BJ (cell line): ENCODE results near the gene KIRREL3. TPM values are rescaled to one million over a fixed set of nuclear protein-coding genes. Genes with fewer than 3 reads are reported as not detected.

ENCODE experiments used
- CTCF ChIA-PET: fragments of 350-600 bp; formaldehyde crosslinking; extraction: SDS; loops from one replicate; lab custom pipeline; 2021; ENCODE audit warnings: antibody characterized with exemption, inconsistent platforms; lab: Yijun Ruan, JAX
- POLR2A ChIA-PET: fragments of 300-600 bp; sonication (Branson Sonifier 250); formaldehyde crosslinking; extraction: SDS; loops from one replicate; lab custom pipeline; 2021; ENCODE audit warnings: antibody characterized with exemption; lab: Charles Lee
- DNase-seq: peaks from one replicate; pipeline ENCODE4 v3.0.0-alpha.2; 2011; ENCODE audit warnings: low read depth
- H3K27me3 ChIP-seq: 2 replicates; pipeline ENCODE4 v1.6.0; 2011; ENCODE audit warnings: low read length; ENCODE audit not compliant: control insufficient read depth, insufficient read depth
- H3K36me3 ChIP-seq: 2 replicates; pipeline ENCODE4 v1.5.1; 2011; ENCODE audit warnings: low read length; ENCODE audit not compliant: control insufficient read depth, insufficient read depth
- H3K4me3 ChIP-seq: 2 replicates; pipeline ENCODE4 v1.5.1; 2011; ENCODE audit warnings: low read depth, mild to moderate bottlenecking, control low read depth, low read length
- polyA plus RNA-seq: library from polyadenylated mRNA; depleted of rRNA; stranded (reverse); fragments of >200 nt; gene quantifications from 2 replicates; pipeline ENCODE4 v1.2.3, GENCODE V29; 2011
- TF ChIP-seq, protein P1 (sequence below): IDR thresholded peaks from 2 replicates; pipeline ENCODE4 v1.5.1; 2011; ENCODE audit warnings: low read depth, mild to moderate bottlenecking, control low read depth, inconsistent platforms, low read length, moderate library complexity; ENCODE audit not compliant: insufficient read depth

Gene KIRREL3
- polyA plus RNA-seq, 1 experiment, result 19.6 TPM

DNA sequence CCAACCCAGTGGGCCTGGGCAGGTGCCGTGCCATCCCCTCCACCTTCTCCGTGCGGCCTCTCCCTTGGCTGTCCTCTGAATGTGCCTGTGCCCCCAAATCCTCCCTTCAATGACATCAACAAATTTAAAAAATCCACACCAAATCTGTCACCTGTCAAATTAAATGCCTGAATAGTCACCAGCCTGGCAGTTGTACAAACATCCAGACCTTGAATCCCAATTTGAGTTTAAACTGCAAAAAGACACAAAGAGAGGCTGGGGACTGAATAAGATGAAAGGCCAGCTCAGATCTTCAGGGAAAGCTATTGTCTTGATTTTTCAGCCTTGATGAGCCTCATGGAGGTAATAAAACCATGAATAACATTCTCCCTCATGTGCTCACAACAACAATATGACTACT lies 194.7 kb downstream of the KIRREL3 start:
- Histone ChIP-seq H3K36me3 (no peaks in the 10 kb centered on the region), H3K4me3 (no peak overlapping the region), H3K27me3 (no peaks in the 10 kb centered on the region)
- TF ChIP-seq, protein P1, sequence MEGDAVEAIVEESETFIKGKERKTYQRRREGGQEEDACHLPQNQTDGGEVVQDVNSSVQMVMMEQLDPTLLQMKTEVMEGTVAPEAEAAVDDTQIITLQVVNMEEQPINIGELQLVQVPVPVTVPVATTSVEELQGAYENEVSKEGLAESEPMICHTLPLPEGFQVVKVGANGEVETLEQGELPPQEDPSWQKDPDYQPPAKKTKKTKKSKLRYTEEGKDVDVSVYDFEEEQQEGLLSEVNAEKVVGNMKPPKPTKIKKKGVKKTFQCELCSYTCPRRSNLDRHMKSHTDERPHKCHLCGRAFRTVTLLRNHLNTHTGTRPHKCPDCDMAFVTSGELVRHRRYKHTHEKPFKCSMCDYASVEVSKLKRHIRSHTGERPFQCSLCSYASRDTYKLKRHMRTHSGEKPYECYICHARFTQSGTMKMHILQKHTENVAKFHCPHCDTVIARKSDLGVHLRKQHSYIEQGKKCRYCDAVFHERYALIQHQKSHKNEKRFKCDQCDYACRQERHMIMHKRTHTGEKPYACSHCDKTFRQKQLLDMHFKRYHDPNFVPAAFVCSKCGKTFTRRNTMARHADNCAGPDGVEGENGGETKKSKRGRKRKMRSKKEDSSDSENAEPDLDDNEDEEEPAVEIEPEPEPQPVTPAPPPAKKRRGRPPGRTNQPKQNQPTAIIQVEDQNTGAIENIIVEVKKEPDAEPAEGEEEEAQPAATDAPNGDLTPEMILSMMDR, result no peak
- ChIA-PET POLR2A (no interaction called here), CTCF (no interaction called here)
- DNase-seq, result no peak

DNA sequence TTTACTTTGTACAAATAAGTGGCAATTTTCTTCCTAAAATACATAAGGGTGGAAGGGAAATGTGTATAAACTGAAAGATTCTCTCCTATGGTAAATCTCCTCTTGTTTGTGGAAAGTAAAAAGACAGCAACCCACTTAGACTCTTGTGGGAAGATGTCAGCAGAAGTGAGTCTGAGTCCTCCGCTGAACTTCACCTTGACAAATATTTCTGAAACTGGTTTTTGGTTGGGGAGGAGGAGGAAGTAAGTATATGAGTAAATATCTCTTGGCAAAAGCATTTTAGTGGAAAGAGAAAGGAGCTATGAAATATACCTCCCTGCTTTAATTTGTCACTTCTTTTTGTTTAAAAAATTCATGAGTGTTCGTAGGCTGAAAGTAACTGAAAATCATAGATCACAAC lies 196.2 kb downstream of the KIRREL3 start:
- no peaks in the 10 kb centered on the region for H3K27me3 ChIP-seq
- TF ChIP-seq, protein P1, result no peak
- no peak overlapping the region for H3K4me3 ChIP-seq
- ChIA-PET POLR2A (interaction anchor here (0.7 kb wide), 1 partner anchor 142 kb away, joined by 3 read pairs; no protein-coding TSS in a partner anchor), CTCF (no interaction called here)
- no peak for DNase-seq
- no peaks in the 10 kb centered on the region for H3K36me3 ChIP-seq

DNA sequence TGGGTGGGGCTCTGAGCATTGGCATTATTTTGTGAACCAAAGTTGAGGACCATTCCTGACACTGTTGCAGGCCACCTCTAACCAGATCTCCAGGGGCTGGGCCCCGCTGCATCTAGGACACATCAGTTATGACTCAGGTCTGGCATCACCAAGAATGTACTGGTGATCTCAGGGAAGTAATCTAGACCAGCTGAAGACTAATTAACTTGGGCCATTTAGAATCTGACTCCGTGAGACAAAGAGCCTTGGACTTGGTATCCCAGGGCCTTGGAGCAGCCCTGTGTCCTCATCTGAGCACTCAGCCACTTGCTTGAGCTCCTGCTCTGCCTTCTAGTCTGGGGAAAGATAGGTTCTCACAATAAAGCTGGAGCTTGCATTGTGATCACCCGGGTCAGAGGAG lies 200.6 kb downstream of the KIRREL3 start:
- CTCF ChIA-PET, result interaction anchor here (1.1 to 1.7 kb wide), 2 partner anchors 12 to 190 kb away, joined by 3 to 6 read pairs; no protein-coding TSS in a partner anchor
- POLR2A ChIA-PET, result no interaction called here
- TF ChIP-seq, protein P1, result no peak
- H3K4me3 ChIP-seq, result no peak overlapping the region
- DNase-seq, result peak; percentile 45
- no peaks in the 10 kb centered on the region for H3K36me3 ChIP-seq
- H3K27me3 ChIP-seq, result no peaks in the 10 kb centered on the region

DNA sequence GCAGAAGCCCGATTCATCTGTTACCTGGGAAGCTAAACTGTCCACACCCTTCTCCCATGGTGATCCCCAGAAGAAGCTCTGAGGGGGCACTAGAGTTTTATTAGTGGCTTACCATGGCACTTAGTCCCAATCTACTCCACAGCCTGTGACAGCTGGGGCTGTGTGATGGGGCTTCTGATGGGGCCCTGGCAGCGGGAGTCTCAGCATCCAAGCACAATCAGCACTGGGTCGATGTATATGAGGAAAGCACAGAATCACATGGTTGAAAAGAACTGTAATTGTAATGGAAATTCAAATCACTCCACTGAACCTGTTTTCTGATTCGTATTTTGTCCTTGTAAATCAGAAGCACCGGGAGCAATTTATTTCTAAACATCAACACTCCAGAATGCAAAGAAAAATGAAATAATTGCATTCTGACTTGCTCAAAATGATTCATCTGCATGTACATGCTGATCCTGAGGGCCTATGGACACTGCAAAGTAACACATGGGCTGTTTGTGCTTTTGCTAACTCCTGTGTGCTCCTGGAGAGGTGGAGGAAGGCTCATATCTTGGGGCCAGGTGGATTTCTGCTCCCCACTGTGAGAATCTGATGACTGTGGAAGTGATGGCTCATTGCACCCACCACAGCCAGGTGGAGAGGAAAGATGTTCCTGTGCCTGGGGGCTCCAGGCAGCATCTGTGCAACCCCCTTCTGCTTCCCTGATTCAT lies 203.0 kb downstream of the KIRREL3 start:
- CTCF ChIA-PET, result no interaction called here
- H3K4me3 ChIP-seq, result no peak overlapping the region

DNA sequence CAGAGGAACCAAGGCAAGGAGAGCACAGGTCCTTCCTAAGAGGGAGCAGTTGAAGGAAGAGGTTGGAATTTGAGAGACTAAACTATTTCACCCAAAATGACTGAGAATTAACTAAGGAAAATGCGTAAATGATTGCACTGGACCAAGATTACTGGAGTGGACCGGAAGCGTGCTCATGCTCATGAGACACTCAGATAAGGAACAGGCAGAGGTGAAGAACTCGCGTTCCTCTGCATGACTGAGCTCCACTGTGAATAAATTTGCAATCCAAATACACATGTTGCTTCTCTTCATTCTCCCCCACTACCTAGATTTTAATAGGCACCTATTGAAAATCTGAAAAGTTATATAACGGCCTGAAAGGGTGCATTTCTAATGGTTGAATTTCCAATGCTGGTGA lies 207.0 kb downstream of the KIRREL3 start:
- no peak for DNase-seq
- TF ChIP-seq, protein P1, result no peak
- Histone ChIP-seq H3K4me3 (no peak overlapping the region), H3K36me3 (no peaks in the 10 kb centered on the region), H3K27me3 (no peaks in the 10 kb centered on the region)
- ChIA-PET CTCF (interaction anchor here (0.5 to 2.2 kb wide), 3 partner anchors 9 to 197 kb away, joined by 3 to 5 read pairs (median 5); no protein-coding TSS in a partner anchor), POLR2A (no interaction called here)

More for the DNA sequence above, 203.0 kb downstream of the KIRREL3 start:
- Histone ChIP-seq H3K36me3 (no peaks in the 10 kb centered on the region), H3K27me3 (no peaks in the 10 kb centered on the region)
- POLR2A ChIA-PET, result no interaction called here
- DNase-seq, result no peak
- TF ChIP-seq, protein P1, result no peak
